ENCODE measurements around the gene ATP10B. TPM values are rescaled to one million over a fixed set of nuclear protein-coding genes. Genes with fewer than 3 reads are reported as not detected.

ATP10B gene
- polyA plus RNA-seq, 1 of the 3 experiments (the other 2 are of a cell fraction) = not detected

DNA sequence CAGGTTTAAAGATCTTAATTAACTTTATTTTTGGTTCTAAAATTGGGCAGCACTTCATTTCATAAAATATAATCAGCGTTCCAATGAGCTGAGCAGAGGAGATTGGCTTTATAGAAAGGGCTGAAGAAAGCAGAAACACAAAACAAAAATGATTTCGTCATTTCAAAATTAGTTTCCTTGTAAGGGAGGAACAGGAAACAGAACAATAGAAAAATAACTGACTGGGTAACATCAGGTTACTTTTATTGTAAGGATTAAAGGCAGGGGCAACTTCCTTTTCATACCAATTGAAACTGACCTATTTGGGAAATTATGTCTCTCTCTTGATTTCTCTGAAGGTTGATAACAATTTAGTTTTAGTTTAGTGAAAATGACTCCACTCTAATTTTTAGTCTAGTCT lies 157.1 kb downstream of the ATP10B start:
- CTCF ChIA-PET = no interaction called here
- Histone ChIP-seq H3K9ac (no peak overlapping the region), H3K27ac (ENCODE audit: low read depth in 2 of 2, low read length in 1 of 2) (no peak overlapping the region), H3K27me3 (ENCODE audit: insufficient read depth) (no peaks in the 10 kb centered on the region), H3K9me3 (no peaks in the 10 kb centered on the region), H3K4me3 (ENCODE audit: low read depth in 2 of 2, low read length in 1 of 2) (no peak overlapping the region), H3K4me2 (no peak overlapping the region), H3K4me1 (ENCODE audit: control insufficient read depth in 1 of 2, insufficient read depth in 2 of 2, low read depth in 1 of 2, low read length in 1 of 2) (no peaks in the 10 kb centered on the region), H3K36me3 (replicated peaks in 1 of 2; ENCODE audit: control insufficient read depth in 1 of 2, insufficient read depth in 2 of 2, low read length in 1 of 2) (no peaks in the 10 kb centered on the region), H3F3A (replicated peaks; ENCODE audit: insufficient read depth) (no peaks in the 10 kb centered on the region), H2AFZ (ENCODE audit: low read depth) (no peak overlapping the region), H4K20me1 (ENCODE audit: insufficient read depth) (no peaks in the 10 kb centered on the region), H3K9me2 (no peaks in the 10 kb centered on the region), H3K79me2 (ENCODE audit: insufficient read depth) (no peaks in the 10 kb centered on the region)
- DNase-seq = no peak
- TF ChIP-seq, protein P1, sequence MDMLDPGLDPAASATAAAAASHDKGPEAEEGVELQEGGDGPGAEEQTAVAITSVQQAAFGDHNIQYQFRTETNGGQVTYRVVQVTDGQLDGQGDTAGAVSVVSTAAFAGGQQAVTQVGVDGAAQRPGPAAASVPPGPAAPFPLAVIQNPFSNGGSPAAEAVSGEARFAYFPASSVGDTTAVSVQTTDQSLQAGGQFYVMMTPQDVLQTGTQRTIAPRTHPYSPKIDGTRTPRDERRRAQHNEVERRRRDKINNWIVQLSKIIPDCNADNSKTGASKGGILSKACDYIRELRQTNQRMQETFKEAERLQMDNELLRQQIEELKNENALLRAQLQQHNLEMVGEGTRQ (IDR thresholded peaks at IDR 0.05; ENCODE audit: borderline replicate concordance, low read depth, low read length) = no peak
- TF ChIP-seq RAD21 (IDR thresholded peaks at IDR 0.05; ENCODE audit: low read length) (no peak), EP300 (IDR thresholded peaks at IDR 0.05; ENCODE audit: borderline replicate concordance in 1 of 2, low read depth in 1 of 2, low read length in 1 of 2) (no peak), GATA2 (CRISPR knock-in tag; IDR thresholded peaks at IDR 0.05) (no peak), SMC3 (IDR thresholded peaks at IDR 0.05; ENCODE audit: low read depth, low read length) (no peak), YY1 (IDR thresholded peaks at IDR 0.05; ENCODE audit: low read depth) (no peak), RFX5 (IDR thresholded peaks at IDR 0.05; ENCODE audit: low read length) (no peak), TAF1 (IDR thresholded peaks at IDR 0.05; ENCODE audit: borderline replicate concordance, low read depth, low read length) (no peak), TEAD4 (IDR thresholded peaks at IDR 0.05; ENCODE audit: borderline replicate concordance, insufficient read depth) (no peak), TCF12 (IDR thresholded peaks at IDR 0.05) (no peak)
- TF ChIP-seq, protein P2, sequence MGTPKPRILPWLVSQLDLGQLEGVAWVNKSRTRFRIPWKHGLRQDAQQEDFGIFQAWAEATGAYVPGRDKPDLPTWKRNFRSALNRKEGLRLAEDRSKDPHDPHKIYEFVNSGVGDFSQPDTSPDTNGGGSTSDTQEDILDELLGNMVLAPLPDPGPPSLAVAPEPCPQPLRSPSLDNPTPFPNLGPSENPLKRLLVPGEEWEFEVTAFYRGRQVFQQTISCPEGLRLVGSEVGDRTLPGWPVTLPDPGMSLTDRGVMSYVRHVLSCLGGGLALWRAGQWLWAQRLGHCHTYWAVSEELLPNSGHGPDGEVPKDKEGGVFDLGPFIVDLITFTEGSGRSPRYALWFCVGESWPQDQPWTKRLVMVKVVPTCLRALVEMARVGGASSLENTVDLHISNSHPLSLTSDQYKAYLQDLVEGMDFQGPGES (IDR thresholded peaks at IDR 0.05; ENCODE audit: low read depth, low read length) = no peak
- TF ChIP-seq, protein P3, sequence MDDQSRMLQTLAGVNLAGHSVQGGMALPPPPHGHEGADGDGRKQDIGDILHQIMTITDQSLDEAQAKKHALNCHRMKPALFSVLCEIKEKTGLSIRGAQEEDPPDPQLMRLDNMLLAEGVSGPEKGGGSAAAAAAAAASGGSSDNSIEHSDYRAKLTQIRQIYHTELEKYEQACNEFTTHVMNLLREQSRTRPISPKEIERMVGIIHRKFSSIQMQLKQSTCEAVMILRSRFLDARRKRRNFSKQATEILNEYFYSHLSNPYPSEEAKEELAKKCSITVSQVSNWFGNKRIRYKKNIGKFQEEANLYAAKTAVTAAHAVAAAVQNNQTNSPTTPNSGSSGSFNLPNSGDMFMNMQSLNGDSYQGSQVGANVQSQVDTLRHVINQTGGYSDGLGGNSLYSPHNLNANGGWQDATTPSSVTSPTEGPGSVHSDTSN (IDR thresholded peaks at IDR 0.05) = no peak
- TF ChIP-seq, protein P4, sequence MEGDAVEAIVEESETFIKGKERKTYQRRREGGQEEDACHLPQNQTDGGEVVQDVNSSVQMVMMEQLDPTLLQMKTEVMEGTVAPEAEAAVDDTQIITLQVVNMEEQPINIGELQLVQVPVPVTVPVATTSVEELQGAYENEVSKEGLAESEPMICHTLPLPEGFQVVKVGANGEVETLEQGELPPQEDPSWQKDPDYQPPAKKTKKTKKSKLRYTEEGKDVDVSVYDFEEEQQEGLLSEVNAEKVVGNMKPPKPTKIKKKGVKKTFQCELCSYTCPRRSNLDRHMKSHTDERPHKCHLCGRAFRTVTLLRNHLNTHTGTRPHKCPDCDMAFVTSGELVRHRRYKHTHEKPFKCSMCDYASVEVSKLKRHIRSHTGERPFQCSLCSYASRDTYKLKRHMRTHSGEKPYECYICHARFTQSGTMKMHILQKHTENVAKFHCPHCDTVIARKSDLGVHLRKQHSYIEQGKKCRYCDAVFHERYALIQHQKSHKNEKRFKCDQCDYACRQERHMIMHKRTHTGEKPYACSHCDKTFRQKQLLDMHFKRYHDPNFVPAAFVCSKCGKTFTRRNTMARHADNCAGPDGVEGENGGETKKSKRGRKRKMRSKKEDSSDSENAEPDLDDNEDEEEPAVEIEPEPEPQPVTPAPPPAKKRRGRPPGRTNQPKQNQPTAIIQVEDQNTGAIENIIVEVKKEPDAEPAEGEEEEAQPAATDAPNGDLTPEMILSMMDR (IDR thresholded peaks at IDR 0.05) = no peak
- WGBS (ENCODE audit: low lambda C conversion rate) = 0% methylated on average over 2 of the region's 2 CpGs
- POLR2A ChIA-PET = no interaction called here

Data from SK-N-SH (cell line).